ENCODE data around the gene GGNBP2. TPM values are rescaled to one million over a fixed set of nuclear protein-coding genes. Genes with fewer than 3 reads are reported as not detected.

The GGNBP2 gene
- total and polyA plus RNA-seq, 2 of the 8 experiments (the other 6 are each of a cell fraction or from before 2014, with no cell fraction given): 29.2 to 35.8 TPM

GRCh38 chr17:36594626-36595401 lies 50.1 kb downstream of the GGNBP2 start (continued):
- no peak for TF ChIP-seq USF2 (IDR thresholded peaks at IDR 0.05; ENCODE audit: low read length)
- TF ChIP-seq KDM4A (IDR thresholded peaks at IDR 0.05; ENCODE audit: low read depth, low read length, severe bottlenecking): no peak
- TF ChIP-seq TAF7 (optimal IDR thresholded peaks at IDR 0.05; ENCODE audit: borderline replicate concordance, low read depth, low read length): no peak
- no peak for TF ChIP-seq PHF8 (conservative IDR thresholded peaks at IDR 0.05; ENCODE audit: low read depth, low read length)
- TF ChIP-seq HDAC6 (IDR thresholded peaks at IDR 0.05; ENCODE audit: low read depth, low read length): no peak
- no peak for TF ChIP-seq MAFK (IDR thresholded peaks at IDR 0.05; ENCODE audit: low read depth, low read length)
- TF ChIP-seq BCL11A (IDR thresholded peaks at IDR 0.05; ENCODE audit: low read depth in 2 of 2, low read length in 2 of 2): no peak
- TF ChIP-seq EGR1 (IDR thresholded peaks at IDR 0.05; ENCODE audit: borderline replicate concordance, low read depth, low read length): no peak
